GM21528 (cell line): ENCODE results near the gene PLXDC2.
"Not testable (repeated sequence)": the region's sequence is repeated elsewhere in the genome, so short reads cannot be mapped to it uniquely, and the experiment has no call there.

Experiments used
- ATAC-seq: cut with Tn5 transposase; IDR thresholded peaks from one replicate; pipeline ENCODE4 v1.9.1; 2021; ENCODE audit warnings: mild to moderate bottlenecking, moderate library complexity; ENCODE audit not compliant: unreplicated experiment, low FRiP score

The PLXDC2 gene

DNA sequence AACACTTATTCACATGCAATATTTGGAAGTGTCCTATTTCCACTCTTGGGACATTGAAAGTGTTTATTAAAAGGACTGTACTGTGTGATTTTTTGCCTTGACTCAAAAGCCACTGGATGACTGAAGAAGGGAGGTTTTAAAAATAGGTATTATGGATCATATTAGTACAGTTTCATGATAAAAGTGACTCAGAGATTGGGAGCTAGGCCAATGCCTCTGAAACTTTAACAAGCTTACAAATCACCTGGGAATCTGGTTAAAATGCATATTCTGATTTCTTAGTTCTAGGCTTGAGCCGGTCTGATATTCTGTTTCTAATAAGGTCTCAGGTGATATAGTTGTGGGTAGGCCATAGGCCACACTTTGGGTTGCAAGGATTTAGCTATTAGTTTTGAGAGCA lies 191.2 kb downstream of the PLXDC2 start:
- ATAC-seq: no peak

DNA sequence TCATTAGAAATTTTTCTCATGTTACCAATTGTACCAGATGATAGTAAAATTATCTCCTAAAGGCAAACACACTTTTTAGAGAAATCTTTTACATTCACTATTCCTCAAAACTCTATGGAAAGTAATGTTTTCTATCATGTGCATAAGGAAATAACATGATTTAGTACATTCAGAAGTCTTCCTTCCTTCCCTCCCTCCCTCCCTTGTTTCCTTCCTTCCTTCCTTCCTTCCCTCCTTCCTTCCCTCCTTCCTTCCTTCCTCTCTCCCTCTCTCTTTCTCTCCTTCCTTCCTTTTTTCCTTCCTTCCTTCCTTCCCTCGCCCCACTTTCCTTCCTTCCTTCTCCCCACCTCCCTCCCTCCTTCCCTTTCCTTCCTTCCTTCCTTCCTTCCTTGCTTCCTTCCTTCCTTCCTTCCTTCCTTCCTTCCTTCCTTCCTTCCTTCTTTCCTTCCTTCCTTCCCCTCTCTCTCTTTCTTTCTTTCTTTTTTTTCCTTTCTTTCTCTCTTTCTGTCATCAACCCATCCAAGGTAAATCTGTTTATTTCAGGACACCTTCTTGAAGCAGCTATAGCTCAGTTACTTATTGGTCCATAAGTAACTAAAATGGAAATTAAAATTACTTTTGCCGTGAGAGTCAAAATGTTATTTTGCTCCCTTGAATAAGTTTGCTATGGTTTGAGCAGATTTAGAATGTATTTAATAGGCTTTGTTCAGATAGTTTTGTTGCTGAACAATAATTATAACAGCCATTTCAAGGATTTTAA lies 197.9 kb downstream of the PLXDC2 start:
- ATAC-seq: no peak

DNA sequence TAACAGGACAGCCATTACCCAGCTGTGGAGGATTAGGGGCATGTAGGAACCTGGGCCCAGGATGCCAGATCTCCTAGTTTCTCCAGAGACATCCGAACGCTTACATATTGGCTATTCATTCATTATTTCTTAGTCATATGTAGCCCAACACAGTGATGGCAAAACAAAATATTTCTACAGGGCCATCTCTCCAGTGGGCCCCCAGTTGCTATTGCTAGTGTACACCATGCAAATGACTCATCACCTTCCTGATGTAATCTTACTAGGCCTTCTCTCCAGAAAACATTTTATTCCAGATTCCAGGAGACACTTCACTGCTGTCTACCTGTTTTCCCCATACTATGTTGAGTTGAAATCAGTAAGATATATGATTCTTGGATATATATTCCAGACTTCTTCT lies 201.7 kb downstream of the PLXDC2 start:
- no peak for ATAC-seq

DNA sequence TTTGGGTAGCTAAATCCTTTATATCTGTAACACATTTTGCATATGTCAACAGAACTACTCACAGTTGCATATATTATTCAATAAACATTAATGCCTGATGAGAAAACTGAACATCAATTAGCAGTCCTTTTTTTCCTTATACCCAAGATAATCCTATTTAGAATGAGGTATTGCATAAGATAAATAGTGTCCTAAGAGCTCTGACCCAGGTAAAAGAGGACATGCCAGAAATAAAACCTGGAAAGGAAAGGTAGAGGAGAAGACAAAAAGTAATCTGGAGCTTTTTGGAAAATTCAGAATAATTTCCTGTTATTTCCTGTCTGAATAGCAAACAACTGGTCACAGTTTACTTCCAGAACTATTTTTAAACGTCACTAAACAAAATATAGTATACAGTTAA lies 204.4 kb downstream of the PLXDC2 start:
- ATAC-seq: no peak

DNA sequence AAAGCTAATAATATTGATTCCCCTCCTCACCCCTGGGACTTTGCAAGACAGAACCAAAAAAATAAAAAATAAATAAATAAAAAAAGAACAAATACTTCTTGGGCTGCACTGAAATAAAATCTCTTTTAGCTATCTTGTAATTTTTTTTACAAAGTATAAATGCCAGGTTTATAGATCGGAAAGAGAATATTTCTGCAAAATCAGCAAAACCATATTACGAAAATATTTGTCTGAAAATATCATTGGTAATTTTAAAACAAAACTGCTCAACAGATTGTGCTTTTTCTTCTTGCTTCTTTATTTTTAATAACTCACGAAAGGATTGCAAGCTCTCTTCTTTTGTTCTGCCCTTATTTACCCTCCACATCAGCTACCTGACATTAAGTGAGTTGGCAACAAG lies 213.3 kb downstream of the PLXDC2 start:
- no peak for ATAC-seq

DNA sequence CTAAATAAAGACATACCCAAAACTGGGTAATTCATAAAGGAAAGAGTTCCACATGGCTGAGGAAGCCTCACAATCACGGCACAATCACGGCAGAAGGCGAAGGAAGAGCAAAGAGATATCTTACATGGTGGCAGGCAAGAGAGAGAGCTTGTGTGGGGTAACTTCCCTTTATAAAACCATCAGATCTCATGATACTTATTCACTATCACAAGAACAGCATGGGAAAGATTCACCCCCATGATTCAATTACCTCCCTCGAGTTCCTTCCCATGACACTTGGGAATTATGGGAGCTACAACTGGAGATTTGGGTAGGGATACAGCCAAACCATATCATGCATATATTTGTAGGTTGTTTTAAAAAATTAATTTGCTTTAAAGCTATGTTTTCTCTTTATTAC lies 217.2 kb downstream of the PLXDC2 start:
- ATAC-seq: no peak

DNA sequence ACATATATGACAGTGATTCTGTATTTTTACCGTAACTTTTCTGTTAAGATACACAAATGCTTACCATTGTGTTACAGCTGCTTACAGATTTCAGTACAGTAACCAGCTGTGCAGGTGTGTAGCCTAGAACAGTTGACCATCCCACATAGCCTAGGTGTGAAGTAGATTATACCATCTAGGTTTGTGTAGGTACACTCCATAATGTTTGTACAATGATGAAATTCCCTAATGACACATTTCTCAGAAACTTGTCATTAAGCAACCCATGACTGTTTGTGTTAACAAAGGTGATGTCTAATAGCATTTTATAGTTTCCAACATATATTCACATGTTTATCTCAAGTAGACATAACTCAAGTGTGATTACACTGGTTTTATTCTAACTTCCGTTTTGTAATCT lies 218.5 kb downstream of the PLXDC2 start:
- ATAC-seq: no peak

DNA sequence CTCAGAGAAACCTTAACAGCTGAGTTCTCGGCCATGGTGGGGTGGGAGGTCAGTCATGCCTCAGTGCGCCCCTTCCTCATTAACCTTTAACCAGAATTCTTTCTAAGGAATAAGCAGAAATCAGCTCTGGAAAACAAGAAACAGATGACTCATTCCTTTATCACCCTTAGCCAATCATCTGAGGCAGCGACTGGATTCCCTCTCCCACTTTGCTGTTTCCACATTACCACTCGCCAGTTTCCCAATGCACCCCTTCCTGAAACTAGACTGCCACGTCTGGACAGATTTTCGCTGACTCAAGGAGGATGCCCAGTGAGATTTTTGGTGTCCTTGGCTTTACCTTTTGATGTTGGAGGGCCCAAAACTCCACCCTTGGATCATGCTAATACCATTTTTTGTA lies 223.8 kb downstream of the PLXDC2 start:
- ATAC-seq: no peak

DNA sequence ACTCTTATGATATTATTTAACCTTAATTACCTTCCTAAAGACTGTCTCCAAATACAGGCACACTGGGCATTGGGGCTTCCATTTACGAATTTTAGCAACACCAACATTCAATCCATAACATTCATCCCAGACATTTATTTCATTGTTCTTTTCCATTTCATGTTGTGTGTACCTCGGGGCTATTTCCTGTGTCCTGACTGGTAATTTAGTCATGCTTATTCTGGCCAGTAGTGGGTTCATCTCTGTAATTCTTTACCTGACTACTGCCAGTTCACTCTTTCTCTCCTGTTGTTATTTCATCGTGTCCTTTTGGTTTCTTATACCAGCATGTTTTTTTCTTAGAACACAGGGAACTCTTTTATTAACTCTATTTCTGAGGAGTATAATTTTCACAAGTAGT lies 225.7 kb downstream of the PLXDC2 start:
- no peak for ATAC-seq

DNA sequence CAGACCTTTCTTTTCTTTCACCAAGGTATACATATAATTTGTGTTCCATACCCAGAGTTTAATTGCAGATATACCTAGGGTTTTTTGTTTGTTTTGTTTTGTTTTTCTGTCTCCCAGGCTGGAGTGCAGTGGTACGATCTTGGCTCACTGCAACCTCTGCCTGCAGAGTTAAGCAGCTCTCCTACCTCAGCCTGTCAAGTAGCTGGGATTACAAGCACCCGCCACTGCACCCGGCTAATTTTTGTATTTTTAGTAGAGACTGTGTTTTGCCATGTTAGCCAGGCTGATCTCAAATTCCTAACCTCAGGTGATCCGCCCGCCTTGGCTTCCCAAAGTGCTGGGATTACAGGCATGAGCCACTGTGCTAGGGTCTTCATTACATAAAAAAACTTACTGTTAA lies 228.9 kb downstream of the PLXDC2 start:
- not testable (repeated sequence) for ATAC-seq

DNA sequence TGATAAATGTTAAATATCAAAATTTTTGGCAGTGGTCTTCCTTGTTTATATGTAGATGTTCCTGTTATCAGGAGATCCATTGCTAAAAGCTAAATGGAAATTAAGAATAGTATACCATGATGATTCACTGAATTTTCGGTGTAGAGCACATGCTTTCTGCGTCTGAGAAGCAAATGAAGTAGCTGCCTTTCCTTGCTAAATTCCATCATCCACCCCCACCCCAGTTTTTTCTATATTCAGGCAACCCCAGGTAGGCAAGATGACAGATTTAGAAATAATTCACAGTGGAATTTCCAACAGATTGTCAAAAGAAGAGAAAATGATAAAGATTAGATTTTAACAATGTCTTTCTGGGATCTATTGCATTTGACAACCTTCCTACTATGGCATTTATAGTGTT lies 231.9 kb downstream of the PLXDC2 start:
- no peak for ATAC-seq

DNA sequence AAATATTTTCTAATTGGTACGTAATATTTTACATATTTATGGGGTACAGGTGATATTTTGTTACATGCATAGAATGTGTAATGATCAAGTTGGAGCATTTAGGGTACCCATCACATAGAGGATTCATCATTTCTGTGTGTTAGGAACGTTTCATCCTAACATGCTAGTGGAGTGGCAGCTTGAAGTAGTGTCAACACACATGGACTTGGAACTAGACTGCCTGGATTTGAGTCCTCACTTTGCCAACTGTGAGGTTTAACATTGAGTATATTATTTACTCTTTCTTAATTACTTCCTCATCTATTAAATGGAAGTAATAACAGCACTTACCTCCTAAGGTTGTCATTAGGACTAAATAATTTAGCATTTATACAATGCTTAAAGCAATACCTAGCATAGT lies 241.9 kb downstream of the PLXDC2 start:
- ATAC-seq: no peak

DNA sequence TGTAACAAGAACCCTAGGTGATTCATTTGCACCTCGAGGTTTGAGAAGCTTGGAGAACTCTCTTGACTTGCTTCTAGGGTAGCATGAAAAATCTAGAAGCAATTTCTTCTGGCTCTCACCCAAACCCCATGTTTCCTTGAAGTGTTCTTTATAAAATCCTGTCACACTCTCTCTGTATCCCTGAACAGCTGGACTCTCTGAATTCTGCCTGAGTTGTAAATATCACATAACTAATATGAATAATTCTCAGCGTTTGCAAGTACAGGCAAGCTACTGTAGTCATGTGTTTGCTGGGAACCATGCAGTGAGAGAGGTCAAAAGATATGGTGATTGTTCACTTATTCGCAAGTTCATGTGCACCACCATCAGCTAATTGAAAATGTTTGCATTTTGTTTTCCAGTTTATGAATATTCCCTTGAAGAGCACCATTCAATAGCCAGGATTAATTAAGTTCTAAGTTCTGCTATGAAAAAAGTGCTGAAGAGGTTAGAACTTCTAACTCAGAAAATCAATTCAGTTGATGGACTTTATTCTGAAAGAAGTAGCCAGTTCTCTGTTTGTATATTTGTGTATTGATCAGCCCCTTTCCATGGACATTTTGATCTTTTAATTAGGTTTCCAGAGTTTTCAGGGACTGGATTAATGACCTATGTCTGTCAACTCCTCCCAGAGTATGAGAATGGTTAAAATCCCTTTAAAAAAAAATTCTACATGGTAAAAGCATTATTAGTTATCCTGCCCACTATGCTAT lies 243.0 kb downstream of the PLXDC2 start:
- ATAC-seq: no peak

DNA sequence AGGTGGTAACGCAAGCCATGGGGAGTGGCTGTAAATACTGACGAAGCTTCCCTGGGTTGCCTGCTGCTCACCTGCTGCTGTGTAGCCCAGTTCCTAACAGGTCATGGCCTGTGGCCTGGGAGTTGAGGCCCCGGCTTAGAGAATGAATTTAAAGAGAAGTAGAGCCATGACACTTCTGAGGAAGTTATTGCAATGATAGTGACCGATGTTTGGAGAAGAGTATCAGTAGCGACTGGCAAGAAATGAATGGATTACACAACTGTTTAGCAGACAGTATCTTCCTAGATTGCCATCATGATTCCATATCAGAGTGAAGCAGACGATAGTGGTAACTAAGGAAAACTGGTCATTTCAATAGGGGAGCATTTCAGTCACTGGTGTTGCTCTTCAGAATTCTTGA lies 249.6 kb downstream of the PLXDC2 start:
- ATAC-seq: no peak

DNA sequence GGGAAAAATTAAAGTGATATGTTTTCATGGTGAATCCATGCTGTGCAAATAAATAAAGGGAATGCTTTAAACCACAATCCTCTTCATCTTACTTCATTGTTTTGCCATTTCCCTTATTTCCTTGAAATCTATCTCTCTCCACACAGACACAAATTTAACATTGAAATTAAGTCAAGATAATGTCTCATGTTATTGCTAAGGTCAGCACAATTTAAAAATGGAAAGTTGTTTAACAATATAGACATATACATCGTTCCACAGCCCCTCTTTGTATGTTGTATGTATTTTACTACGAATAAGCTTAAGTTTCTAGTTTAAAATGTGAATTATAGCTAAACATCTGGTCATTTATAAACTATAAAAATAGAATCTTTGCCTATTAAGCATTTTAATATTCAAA lies 256.9 kb downstream of the PLXDC2 start:
- no peak for ATAC-seq

DNA sequence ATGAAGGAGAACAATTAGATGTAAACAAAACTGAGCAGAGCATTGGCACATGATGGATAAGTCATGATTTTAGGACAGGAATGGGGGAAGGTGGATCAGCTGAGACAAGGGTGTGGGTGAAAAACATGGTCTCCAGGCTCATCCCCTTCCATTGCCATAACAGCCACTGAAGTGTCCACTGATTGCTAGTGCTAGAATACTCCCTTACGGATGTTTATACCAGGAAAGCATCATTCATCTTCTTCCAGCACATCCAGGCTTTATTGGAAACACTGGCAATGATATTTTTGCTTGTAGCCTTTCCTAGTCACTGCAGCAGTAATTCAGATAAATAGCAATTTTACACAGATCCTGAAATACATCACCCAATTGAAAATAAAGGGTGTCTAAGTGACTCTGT lies 259.5 kb downstream of the PLXDC2 start:
- ATAC-seq: no peak

DNA sequence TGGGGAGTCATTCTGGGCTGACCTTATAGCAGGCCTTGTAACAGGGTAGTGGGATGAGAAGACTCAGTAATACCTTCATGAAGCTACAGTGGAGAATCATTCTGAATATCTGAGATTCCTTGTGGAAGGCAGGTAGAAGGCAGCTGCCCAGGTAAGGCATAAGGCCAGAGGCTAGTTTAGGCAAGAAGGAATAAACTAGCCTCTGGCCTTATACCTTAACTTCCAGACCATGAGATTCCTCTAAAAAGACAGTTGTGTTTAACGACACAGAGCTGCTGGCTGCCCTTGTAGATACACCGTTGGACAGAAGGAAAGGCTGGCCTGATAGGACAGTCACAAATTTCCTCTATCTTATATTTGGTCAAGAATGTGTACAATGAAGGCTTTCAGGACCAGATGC lies 268.2 kb downstream of the PLXDC2 start:
- no peak for ATAC-seq

DNA sequence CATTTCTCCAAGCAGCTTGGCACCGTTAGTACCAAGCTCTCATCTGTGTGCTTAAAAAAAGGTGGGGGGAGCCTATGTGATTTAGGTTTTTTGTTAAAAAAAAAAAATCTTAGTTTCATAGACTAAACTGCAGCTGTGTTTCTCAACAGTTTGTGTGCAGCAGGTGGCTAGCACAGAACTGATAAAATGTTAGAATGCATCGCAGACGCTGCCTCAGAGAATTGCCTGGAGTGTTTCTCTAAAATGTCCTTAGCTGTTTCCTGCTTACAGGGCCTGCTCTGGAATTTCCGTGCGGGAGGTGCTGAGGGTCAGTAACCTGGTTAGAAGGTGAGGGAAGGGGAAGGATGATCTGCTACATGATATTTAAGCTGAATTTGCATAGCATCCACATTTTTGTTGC lies 268.9 kb downstream of the PLXDC2 start:
- no peak for ATAC-seq

DNA sequence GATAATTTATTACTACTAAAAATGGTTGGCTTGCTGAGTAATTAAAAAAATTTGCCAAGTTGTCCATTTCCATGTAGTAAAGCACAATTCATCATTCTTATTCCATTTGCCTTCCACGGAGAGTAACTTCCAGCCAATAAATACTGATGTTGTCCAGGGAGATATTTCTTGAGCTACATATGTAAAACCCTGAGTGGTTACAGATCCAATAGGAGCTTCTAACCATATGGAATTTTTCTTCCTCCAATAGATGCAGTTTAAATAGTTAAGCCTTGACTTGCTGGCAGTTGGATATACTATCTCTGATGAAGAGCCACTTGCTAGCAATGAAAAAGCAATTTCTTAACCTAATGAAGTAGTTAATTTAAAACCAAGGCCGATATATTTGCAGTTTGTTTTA lies 271.1 kb downstream of the PLXDC2 start:
- no peak for ATAC-seq

DNA sequence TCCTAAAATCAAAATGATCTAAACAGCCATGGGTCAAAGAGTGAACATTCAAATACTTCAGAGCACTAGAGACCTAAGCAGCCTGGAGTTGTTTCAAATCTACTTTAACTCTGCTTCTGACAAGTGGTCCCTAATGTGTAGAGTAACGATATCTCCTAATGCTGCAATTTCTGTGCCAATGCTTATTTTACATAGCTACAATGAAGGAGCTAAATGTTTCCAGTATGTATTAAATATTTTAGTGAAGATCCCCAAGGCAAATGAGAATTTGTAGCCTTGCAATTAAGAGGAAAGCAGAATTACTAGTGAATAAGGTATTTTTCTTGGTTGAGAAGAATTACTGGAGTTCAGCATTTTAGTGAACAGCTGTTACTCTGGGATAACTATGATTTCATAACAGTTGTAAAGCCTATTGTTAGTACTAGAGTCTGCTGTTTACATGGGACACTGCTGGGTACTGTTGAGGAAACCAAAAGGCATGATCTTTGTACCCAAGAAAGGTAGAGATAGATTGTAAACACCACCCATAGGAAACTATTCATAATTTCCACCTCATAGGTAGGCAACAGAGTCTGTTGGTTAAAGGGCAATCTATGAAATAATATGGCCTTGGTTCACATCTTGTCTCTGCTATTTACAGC lies 271.9 kb downstream of the PLXDC2 start:
- no peak for ATAC-seq

DNA sequence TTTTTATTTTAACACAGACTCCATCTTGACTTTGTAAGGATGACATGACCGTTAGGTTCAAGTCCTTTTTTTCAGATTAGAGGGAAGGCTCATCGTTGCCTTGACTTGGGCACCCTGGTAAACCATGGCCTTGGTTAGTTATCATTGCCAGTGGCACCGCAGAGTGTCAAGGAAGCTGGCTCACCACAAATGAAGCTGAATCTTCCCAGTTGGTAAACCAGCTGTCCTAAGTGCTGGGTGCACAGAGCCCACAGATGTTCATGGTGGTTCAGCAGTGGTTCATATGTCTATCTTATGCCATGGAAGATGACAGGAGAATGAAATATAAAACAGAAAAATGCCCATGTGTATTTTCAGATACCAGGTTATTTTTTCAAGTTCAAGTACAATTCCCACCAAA lies 273.6 kb downstream of the PLXDC2 start:
- no peak for ATAC-seq

DNA sequence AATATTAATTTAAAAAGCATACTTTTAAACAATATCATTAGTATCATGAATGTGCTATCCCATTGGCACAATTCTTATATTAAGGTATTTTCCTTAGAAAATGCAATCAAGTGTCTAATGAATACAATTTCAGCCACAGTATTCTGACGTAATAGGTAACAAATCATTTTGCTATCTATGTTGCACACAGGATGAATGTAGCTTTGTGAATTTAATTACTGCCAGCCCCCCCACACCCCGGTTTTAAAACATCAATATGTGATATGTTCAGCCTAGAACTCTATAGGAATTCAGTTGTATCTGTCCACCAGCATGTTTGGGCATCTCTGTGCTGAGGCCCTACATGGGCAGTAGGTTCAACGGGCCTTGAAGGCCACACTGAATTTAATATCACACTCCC lies 274.6 kb downstream of the PLXDC2 start:
- no peak for ATAC-seq
